Trophoblast cell (in vitro differentiated cells and primary cell): ENCODE results near the gene ERCC1.
A peak's percentile ranks its signal among the peaks of the same experiment; 100 is the strongest.

Experiments
- DNase-seq, 2 donors: peaks; one replicate each; pipeline ENCODE4 v3.0.0-alpha.2; 2016
- H2AFZ ChIP-seq: 2 replicates; pipeline ENCODE4 v1.6.1; 2013; ENCODE audit warnings: low read length, moderate library complexity, mild to moderate bottlenecking; ENCODE audit not compliant: insufficient read depth, poor library complexity
- H2AK5ac ChIP-seq: 2 replicates; pipeline ENCODE4 v1.6.1; 2013; ENCODE audit warnings: mild to moderate bottlenecking, low read length
- H2BK120ac ChIP-seq: 2 replicates; pipeline ENCODE4 v1.6.1; 2013; ENCODE audit warnings: low read length, mild to moderate bottlenecking, moderate library complexity; ENCODE audit not compliant: insufficient read depth, poor library complexity
- H2BK12ac ChIP-seq: 2 replicates; pipeline ENCODE4 v1.6.1; 2013; ENCODE audit warnings: mild to moderate bottlenecking, low read length, moderate library complexity
- H2BK5ac ChIP-seq: 2 replicates; pipeline ENCODE4 v1.6.1; 2013; ENCODE audit warnings: low read length, low read depth, moderate library complexity, mild to moderate bottlenecking; ENCODE audit not compliant: poor library complexity
- H3K14ac ChIP-seq: 2 replicates; pipeline ENCODE4 v1.6.1; 2013; ENCODE audit warnings: mild to moderate bottlenecking, low read length
- H3K18ac ChIP-seq: 2 replicates; pipeline ENCODE4 v1.6.1; 2013; ENCODE audit warnings: mild to moderate bottlenecking, low read length
- H3K23ac ChIP-seq: 2 replicates; pipeline ENCODE4 v1.6.1; 2013; ENCODE audit warnings: low read length
- H3K27ac ChIP-seq: 2 replicates; pipeline ENCODE4 v1.5.1; 2013; ENCODE audit warnings: low read depth, mild to moderate bottlenecking, inconsistent platforms, low read length, moderate library complexity
- H3K27me3 ChIP-seq: 2 replicates; pipeline ENCODE4 v1.6.1; 2013; ENCODE audit warnings: inconsistent platforms, mild to moderate bottlenecking, low read length, moderate library complexity; ENCODE audit not compliant: insufficient read depth
- H3K36me3 ChIP-seq, 2 experiments: 1 replicate in 1 of 2; 2 replicates in 1 of 2; pipeline ENCODE4 v1.6.1; 2013; ENCODE audit warnings: low read length in 2 of 2, mild to moderate bottlenecking in 2 of 2, moderate library complexity in 1 of 2; ENCODE audit not compliant: insufficient read depth in 2 of 2, control insufficient read depth in 1 of 2
- H3K4ac ChIP-seq: 2 replicates; pipeline ENCODE4 v1.6.1; 2013; ENCODE audit warnings: low read depth, mild to moderate bottlenecking, low read length, moderate library complexity
- H3K4me1 ChIP-seq, 2 experiments: 1 replicate in 1 of 2; 2 replicates in 1 of 2; pipeline ENCODE4 v1.6.1; 2013; ENCODE audit warnings: low read length in 2 of 2, mild to moderate bottlenecking in 2 of 2, moderate library complexity in 1 of 2; ENCODE audit not compliant: insufficient read depth in 2 of 2, control insufficient read depth in 1 of 2
- H3K4me2 ChIP-seq: 2 replicates; pipeline ENCODE4 v1.6.1; 2013; ENCODE audit warnings: inconsistent platforms, mild to moderate bottlenecking, low read length, moderate library complexity
- H3K4me3 ChIP-seq: 2 replicates; pipeline ENCODE4 v1.5.1; 2013; ENCODE audit warnings: mild to moderate bottlenecking, low read depth, low read length, inconsistent platforms
- H3K79me1 ChIP-seq: one replicate; pipeline ENCODE4 v1.6.1; 2013; ENCODE audit warnings: low read length
- H3K79me2 ChIP-seq: 2 replicates; pipeline ENCODE4 v1.6.1; 2013; ENCODE audit warnings: low read length, mild to moderate bottlenecking; ENCODE audit not compliant: control insufficient read depth, insufficient read depth, poor library complexity
- H3K9ac ChIP-seq: 2 replicates; pipeline ENCODE4 v1.6.1; 2013; ENCODE audit warnings: mild to moderate bottlenecking, low read length
- H3K9me3 ChIP-seq: 2 replicates; pipeline ENCODE4 v1.6.1; 2013; ENCODE audit warnings: low read depth, mild to moderate bottlenecking, control low read depth, inconsistent platforms, low read length; ENCODE audit not compliant: insufficient read depth
- H4K12ac ChIP-seq: 2 replicates; pipeline ENCODE4 v1.6.1; 2013; ENCODE audit warnings: low read depth, mild to moderate bottlenecking, low read length, moderate library complexity
- H4K8ac ChIP-seq: 2 replicates; pipeline ENCODE4 v1.6.1; 2013; ENCODE audit warnings: low read depth, mild to moderate bottlenecking, low read length, moderate library complexity
- H4K91ac ChIP-seq: one replicate; pipeline ENCODE4 v1.6.1; 2013; ENCODE audit warnings: low read depth, mild to moderate bottlenecking, low read length, moderate library complexity
- WGBS: extraction: QIAGEN DNeasy Blood & Tissue Kit; methylation state at CpG from one replicate; pipeline ENCODE4 v1.1.7; 2013; ENCODE audit warnings: missing lambda C conversion rate; ENCODE audit not compliant: insufficient read length, insufficient coverage; ENCODE audit errors: extremely low coverage; 5-methylcytosine and 5-hydroxymethylcytosine counted together

Gene ERCC1

DNA sequence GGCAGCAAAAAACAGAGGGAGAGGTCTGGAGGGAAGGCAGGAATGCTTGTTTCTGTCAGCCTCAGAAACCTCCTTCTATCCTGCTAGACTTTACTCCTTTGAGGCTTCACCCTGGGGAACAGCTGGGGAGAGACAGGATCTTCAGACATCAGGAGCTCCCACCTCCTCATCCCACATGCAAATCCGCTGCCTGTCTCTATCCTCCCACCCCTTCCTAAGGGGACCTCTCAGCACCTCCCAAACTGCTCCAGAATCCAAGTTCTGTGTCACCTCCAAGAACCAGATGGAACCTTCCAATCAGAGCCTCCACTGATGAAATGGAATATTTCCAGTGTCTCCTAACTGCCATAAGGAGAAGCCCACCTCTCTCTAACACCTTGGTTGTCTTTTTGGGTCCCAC, 43.6 kb downstream of the ERCC1 start:
- no peak for DNase-seq
- H3K9ac ChIP-seq, result no peak overlapping the region
- no peak overlapping the region for H2BK120ac ChIP-seq
- no peaks in the 10 kb centered on the region for H3K27me3 ChIP-seq
- H2BK12ac ChIP-seq, result no peak overlapping the region
- no CpG with 5 or more reads among the region's 1 CpG for WGBS
- H3K4ac ChIP-seq, result no peak overlapping the region
- no peak overlapping the region for H3K4me2 ChIP-seq
- H4K91ac ChIP-seq, result no peak overlapping the region
- H3K23ac ChIP-seq, result no peak overlapping the region
- H3K9me3 ChIP-seq, result no peaks in the 10 kb centered on the region
- peaks cover 0 to 4% of the 10 kb centered on the region in 2 experiments for H3K4me1 ChIP-seq
- H3K18ac ChIP-seq, result no peak overlapping the region
- H3K79me2 ChIP-seq, result no peaks in the 10 kb centered on the region
- H2AFZ ChIP-seq, result no peak overlapping the region
- no peak overlapping the region for H2BK5ac ChIP-seq
- no peak overlapping the region for H3K14ac ChIP-seq
- H3K36me3 ChIP-seq, result peaks cover 22 to 33% of the 10 kb centered on the region in 2 experiments
- peaks cover 3% of the 10 kb centered on the region for H3K79me1 ChIP-seq
- H2AK5ac ChIP-seq, result no peak overlapping the region
- H4K8ac ChIP-seq, result no peak overlapping the region
- H3K27ac ChIP-seq, result no peak overlapping the region
- no peak overlapping the region for H3K4me3 ChIP-seq
- H4K12ac ChIP-seq, result no peak overlapping the region

DNA sequence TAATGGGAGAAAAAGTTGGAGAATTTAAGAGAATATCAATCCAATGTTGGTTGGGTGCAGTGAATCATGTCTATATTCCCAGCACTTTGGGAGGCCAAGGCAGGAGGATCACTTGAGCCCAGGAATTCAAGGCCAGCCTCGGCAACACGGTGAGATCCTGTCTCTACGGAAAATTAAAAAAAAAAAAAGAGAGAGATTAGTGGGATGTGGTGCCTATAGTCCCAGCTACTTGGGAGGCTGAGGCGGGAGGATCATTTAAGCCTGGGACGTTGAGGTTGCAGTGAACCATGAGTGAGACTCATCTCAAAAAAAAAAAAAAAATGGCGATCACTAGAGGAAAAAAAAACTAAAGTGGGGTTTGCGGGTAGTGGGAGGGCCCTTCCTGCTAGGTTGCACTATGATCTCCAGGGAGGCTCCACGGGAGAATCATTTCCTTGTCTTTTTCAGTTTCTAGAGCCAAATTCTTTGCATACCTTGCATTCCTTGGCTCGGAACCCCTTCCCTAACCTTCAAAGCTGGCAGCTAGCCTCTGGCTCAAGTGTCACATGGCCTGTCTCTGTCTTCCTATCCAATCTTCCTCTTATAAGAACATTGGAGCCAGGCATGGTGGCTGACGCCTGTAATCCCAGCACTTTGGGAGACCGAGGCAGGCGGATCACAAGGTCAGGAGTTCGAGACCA, 47.5 kb downstream of the ERCC1 start:
- Histone ChIP-seq H3K14ac (no peak overlapping the region), H2AK5ac (no peak overlapping the region), H3K18ac (no peak overlapping the region), H3K27ac (peak overlapping the region; percentile 37), H3K27me3 (no peaks in the 10 kb centered on the region), H2BK120ac (peak overlapping the region; percentile 41), H3K79me2 (no peaks in the 10 kb centered on the region), H3K9me3 (no peaks in the 10 kb centered on the region), H3K79me1 (peaks cover 3% of the 10 kb centered on the region), H3K36me3 (peaks cover 7 to 14% of the 10 kb centered on the region in 2 experiments), H3K4me2 (no peak overlapping the region), H2BK5ac (no peak overlapping the region), H4K12ac (no peak overlapping the region), H4K91ac (no peak overlapping the region), H3K23ac (no peak overlapping the region), H3K4me3 (no peak overlapping the region), H2BK12ac (no peak overlapping the region), H2AFZ (no peak overlapping the region), H3K9ac (no peak overlapping the region), H3K4ac (no peak overlapping the region), H4K8ac (peak overlapping the region; percentile 37), H3K4me1 (peaks cover 0 to 4% of the 10 kb centered on the region in 2 experiments)
- peak in 1 of 2 donors; percentile 17 for DNase-seq
- WGBS, result no CpG with 5 or more reads among the region's 13 CpGs

DNA sequence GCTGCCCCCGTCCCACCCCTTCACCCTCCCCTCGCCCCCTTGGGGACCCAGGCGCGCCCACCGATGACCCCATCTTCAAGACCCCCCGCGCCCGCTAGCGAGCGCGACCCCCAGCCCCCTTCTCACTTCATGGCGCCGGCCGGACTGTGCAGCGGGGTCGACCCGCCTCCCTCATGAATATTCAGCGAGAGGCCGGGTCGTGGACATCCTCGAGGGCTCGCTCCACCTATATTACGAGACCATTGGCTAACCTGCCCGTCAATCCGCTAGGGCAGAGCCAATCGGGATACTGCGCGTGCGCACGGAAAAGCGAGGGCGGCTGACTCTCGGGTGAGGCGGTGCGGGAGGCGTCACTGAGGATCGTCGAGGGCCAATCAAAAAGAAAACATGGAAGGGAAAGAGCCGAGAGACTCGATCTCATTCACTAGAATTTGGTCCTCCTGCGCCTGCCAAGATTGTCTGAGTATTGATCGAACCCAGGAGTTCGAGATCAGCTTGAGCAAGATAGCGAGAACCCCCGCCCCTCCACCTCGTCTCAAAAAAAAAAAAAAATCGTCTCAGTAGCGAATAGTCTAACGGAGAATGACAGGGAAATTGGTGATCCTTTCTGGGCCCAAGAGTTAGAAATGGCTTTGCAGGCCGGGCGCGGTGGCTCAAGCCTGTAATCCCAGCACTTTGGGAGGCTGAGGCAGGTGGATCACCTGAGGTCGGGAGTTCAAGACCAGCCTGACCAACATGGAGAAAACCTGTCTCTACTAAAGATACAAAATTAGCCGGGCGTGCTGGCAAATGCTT, 53.1 kb downstream of the ERCC1 start, which contains the start of gene ERCC2:
TSS of gene ERCC2 (minus strand) at position 164 of the 795 bp plus-strand sequence. CDS start at position 131, 33 bp downstream.
- H3K9me3 ChIP-seq, result no peaks in the 10 kb centered on the region
- H3K4me3 ChIP-seq, result peak within 1 kb of the TSS; percentile 79
- H3K18ac ChIP-seq, result peak within 1 kb of the TSS; percentile 60
- no CpG with 5 or more reads among the region's 55 CpGs for WGBS
- DNase-seq, result peak; percentile 97 to 100
- H2BK120ac ChIP-seq, result peak within 1 kb of the TSS; percentile 35
- H2AFZ ChIP-seq, result peak within 1 kb of the TSS; percentile 80
- peaks cover 5% of the 10 kb centered on the region in 2 experiments for H3K4me1 ChIP-seq
- H3K4ac ChIP-seq, result peak within 1 kb of the TSS; percentile 86
- peak within 1 kb of the TSS; percentile 54 for H4K91ac ChIP-seq
- H4K12ac ChIP-seq, result peak within 1 kb of the TSS; percentile 27
- H2BK5ac ChIP-seq, result no peak within 1 kb of the TSS
- H4K8ac ChIP-seq, result peak within 1 kb of the TSS; percentile 82
- no peak within 1 kb of the TSS for H2BK12ac ChIP-seq
- no peak within 1 kb of the TSS for H3K23ac ChIP-seq
- peak within 1 kb of the TSS; percentile 11 for H3K27ac ChIP-seq
- H3K79me1 ChIP-seq, result peaks cover 7% of the 10 kb centered on the region
- H2AK5ac ChIP-seq, result peak within 1 kb of the TSS; percentile 47
- peaks cover 2 to 7% of the 10 kb centered on the region in 2 experiments for H3K36me3 ChIP-seq
- peak within 1 kb of the TSS; percentile 12 for H3K14ac ChIP-seq
- peak within 1 kb of the TSS; percentile 39 for H3K9ac ChIP-seq
- H3K4me2 ChIP-seq, result peak within 1 kb of the TSS; percentile 87
- H3K79me2 ChIP-seq, result no peaks in the 10 kb centered on the region
- H3K27me3 ChIP-seq, result no peaks in the 10 kb centered on the region

DNA sequence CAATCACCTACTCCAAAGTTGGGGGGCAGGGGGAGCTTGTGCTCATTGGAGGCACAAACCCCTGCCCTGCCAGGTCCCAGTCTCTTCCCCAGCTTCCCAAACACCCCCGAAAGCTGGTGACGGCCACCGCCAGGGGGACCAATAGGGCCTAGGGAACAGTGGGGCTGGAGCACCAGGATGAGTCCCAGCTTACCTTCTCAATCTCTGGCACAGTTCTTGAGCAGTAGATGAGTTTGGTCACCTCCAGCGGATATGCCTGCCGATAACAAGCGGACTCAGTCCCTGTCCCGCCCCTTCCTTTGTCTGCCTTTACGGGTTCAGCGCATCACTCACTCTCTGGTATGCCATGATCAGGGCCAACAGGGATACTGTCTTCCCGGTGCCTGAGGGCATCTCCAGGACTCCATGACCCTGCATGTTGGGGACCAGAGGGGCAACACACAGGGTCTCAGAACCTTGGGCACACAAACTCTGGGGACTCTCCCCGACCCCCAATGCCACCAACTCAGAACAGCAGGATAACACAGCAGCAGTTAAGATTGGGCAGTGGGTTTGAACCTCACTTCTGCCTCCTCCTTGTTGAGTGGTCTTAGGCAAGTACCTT, 54.9 kb downstream of the ERCC1 start:
- Histone ChIP-seq H2BK5ac (no peak overlapping the region), H3K4ac (no peak overlapping the region), H3K79me1 (peaks cover 7% of the 10 kb centered on the region), H3K9ac (no peak overlapping the region), H3K18ac (no peak overlapping the region), H2AFZ (no peak overlapping the region), H3K4me3 (no peak overlapping the region), H2AK5ac (no peak overlapping the region), H3K4me2 (no peak overlapping the region), H3K79me2 (no peaks in the 10 kb centered on the region), H3K9me3 (no peaks in the 10 kb centered on the region), H4K12ac (no peak overlapping the region), H4K8ac (no peak overlapping the region), H3K4me1 (peaks cover 5% of the 10 kb centered on the region in 2 experiments), H2BK120ac (no peak overlapping the region), H3K23ac (peak overlapping the region; percentile 13), H3K27ac (no peak overlapping the region), H4K91ac (no peak overlapping the region), H2BK12ac (no peak overlapping the region), H3K14ac (no peak overlapping the region), H3K36me3 (peaks cover 13 to 16% of the 10 kb centered on the region in 2 experiments), H3K27me3 (no peaks in the 10 kb centered on the region)
- peak in 1 of 2 donors; percentile 5 for DNase-seq
- no CpG with 5 or more reads among the region's 11 CpGs for WGBS
